ENCODE data around the gene FAM83F.

DNA sequence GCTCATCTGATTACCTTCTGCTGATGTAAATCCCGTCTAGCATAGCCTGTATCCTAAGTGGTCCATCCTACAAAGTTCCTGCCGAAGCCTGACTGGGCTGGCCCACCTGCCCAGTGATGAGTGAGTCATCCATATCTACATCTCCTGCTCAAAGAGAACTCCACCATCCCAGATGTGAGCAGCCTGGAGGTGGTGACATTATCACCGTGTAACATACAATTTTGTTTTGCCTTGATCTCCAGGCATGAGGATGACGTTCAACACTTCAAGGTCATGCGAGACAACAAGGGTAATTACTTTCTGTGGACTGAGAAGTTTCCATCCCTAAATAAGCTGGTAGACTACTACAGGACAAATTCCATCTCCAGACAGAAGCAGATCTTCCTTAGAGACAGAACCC, 29.0 kb upstream of the FAM83F start:
- no peak for TF ChIP-seq CTCF (IDR thresholded peaks at IDR 0.05)
- TF ChIP-seq POLR2A (IDR thresholded peaks at IDR 0.05): no peak
